DOHH2 (cell line): Measurements from ENCODE around the gene MTHFD2L.

Source experiments
- H3F3A ChIP-seq: fragments of 200-600 bp; sonication (generic), shearing (Covaris generic); 2 replicates; pipeline ENCODE4 v1.6.0; 2016; ENCODE audit warnings: antibody characterized with exemption, mild to moderate bottlenecking; ENCODE audit not compliant: control insufficient read depth, insufficient read depth
- H3K27ac ChIP-seq: fragments of 200-600 bp; sonication (generic); 2 replicates; pipeline ENCODE4 v1.5.1; 2014; ENCODE audit warnings: low read depth, mild to moderate bottlenecking, low read length, moderate library complexity
- H3K27me3 ChIP-seq: fragments of 200-600 bp; sonication (generic); 2 replicates; pipeline ENCODE4 v1.6.1; 2014; ENCODE audit warnings: mild to moderate bottlenecking, low read length, mixed read lengths; ENCODE audit not compliant: control insufficient read depth
- H3K36me3 ChIP-seq: fragments of 200-600 bp; sonication (generic); 2 replicates; pipeline ENCODE4 v1.6.1; 2014; ENCODE audit warnings: mild to moderate bottlenecking, low read length, moderate library complexity, mixed read lengths; ENCODE audit not compliant: control insufficient read depth
- H3K4me1 ChIP-seq: fragments of 200-600 bp; sonication (generic); 2 replicates; pipeline ENCODE4 v1.6.1; 2014; ENCODE audit warnings: mild to moderate bottlenecking, low read length, mixed read lengths; ENCODE audit not compliant: control insufficient read depth
- H3K4me2 ChIP-seq: fragments of 200-600 bp; sonication (generic); 2 replicates; pipeline ENCODE4 v1.6.0; 2014; ENCODE audit warnings: mild to moderate bottlenecking, low read length, moderate library complexity
- H3K4me3 ChIP-seq: fragments of 200-600 bp; sonication (generic); 2 replicates; pipeline ENCODE4 v1.5.1; 2014; ENCODE audit warnings: mild to moderate bottlenecking, low read length, mixed read lengths
- H3K79me2 ChIP-seq: fragments of 200-600 bp; sonication (generic); 2 replicates; pipeline ENCODE4 v1.6.1; 2014; ENCODE audit warnings: mild to moderate bottlenecking, low read length, mixed read lengths; ENCODE audit not compliant: control insufficient read depth
- H3K9me2 ChIP-seq: fragments of 200-600 bp; sonication (generic); replicated peaks from 2 replicates; pipeline ENCODE4 v1.6.1; 2014; ENCODE audit warnings: mild to moderate bottlenecking, low read length, mixed read lengths; ENCODE audit not compliant: control insufficient read depth
- H3K9me3 ChIP-seq: fragments of 200-600 bp; sonication (generic); 2 replicates; pipeline ENCODE4 v1.6.1; 2014; ENCODE audit warnings: antibody characterized with exemption, low read length, mixed read lengths; ENCODE audit not compliant: control insufficient read depth, insufficient read depth
- H4K20me1 ChIP-seq: fragments of 200-600 bp; sonication (generic); 2 replicates; pipeline ENCODE4 v1.6.0; 2014; ENCODE audit warnings: low read depth, mild to moderate bottlenecking, antibody characterized with exemption, low read length, moderate library complexity; ENCODE audit not compliant: control insufficient read depth, insufficient read depth
- EZH2phosphoT487 ChIP-seq: fragments of 200-600 bp; sonication (generic); IDR thresholded peaks from 2 replicates; pipeline ENCODE4 v1.6.1; 2017; ENCODE audit warnings: borderline replicate concordance, mild to moderate bottlenecking, antibody characterized with exemption, low read length, moderate library complexity, mixed read lengths
- TF ChIP-seq, protein P1 (sequence below): fragments of 200-600 bp; sonication (generic); IDR thresholded peaks from one replicate; pipeline ENCODE4 v1.5.1; 2014; ENCODE audit warnings: antibody characterized with exemption, mild to moderate bottlenecking, low read depth, low read length; ENCODE audit not compliant: poor library complexity, severe bottlenecking

The MTHFD2L gene

DNA sequence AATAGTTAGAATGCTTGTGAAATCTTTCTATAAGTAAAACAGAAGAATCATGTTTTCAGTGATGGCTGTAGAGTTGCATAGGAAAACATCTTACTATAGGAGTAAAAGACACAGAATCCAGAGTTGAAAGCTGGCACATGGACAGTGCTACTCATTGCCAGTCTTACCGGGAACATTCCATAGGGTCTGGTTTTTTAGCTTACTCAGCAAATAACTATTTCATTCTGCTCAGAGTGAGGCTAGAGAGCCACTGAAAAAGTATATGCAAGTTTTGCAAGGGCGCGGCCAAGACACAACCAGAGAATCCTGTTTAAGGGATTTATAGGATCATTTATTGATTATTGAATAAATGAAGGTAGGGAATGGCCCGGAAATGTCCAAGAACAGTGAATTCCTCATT, 60.3 kb downstream of the MTHFD2L start:
- Histone ChIP-seq H3K9me2 (no peaks in the 10 kb centered on the region), H3K4me3 (no peak overlapping the region), H3K9me3 (no peaks in the 10 kb centered on the region), H3F3A (no peaks in the 10 kb centered on the region), H3K4me2 (no peak overlapping the region), H4K20me1 (no peaks in the 10 kb centered on the region), H3K79me2 (no peaks in the 10 kb centered on the region), H3K36me3 (no peaks in the 10 kb centered on the region), H3K4me1 (no peaks in the 10 kb centered on the region), H3K27me3 (no peaks in the 10 kb centered on the region), H3K27ac (no peak overlapping the region)
- no peak for TF ChIP-seq EZH2phosphoT487
- TF ChIP-seq, protein P1, sequence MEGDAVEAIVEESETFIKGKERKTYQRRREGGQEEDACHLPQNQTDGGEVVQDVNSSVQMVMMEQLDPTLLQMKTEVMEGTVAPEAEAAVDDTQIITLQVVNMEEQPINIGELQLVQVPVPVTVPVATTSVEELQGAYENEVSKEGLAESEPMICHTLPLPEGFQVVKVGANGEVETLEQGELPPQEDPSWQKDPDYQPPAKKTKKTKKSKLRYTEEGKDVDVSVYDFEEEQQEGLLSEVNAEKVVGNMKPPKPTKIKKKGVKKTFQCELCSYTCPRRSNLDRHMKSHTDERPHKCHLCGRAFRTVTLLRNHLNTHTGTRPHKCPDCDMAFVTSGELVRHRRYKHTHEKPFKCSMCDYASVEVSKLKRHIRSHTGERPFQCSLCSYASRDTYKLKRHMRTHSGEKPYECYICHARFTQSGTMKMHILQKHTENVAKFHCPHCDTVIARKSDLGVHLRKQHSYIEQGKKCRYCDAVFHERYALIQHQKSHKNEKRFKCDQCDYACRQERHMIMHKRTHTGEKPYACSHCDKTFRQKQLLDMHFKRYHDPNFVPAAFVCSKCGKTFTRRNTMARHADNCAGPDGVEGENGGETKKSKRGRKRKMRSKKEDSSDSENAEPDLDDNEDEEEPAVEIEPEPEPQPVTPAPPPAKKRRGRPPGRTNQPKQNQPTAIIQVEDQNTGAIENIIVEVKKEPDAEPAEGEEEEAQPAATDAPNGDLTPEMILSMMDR = no peak

DNA sequence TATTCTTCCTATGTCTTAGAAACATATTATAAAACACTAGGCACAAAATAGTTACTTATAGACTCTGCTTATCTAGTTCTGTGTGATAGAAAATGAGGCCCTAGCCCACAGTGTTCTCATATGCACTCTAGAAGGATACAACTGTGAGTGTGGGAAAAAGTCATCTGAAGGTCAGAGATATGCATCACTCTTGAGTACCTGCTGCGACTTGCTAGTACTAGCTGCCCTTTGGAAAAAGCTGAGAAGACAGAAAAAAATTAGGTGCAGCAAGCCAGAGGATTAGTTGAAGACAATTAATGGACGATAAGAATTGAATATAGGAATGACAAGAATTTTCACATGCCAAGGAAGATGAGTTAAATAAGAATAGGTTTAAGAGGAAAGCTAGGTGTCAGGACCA, 61.3 kb downstream of the MTHFD2L start:
- no peaks in the 10 kb centered on the region for H3K36me3 ChIP-seq
- TF ChIP-seq, protein P1 = no peak
- no peak for TF ChIP-seq EZH2phosphoT487
- no peaks in the 10 kb centered on the region for H3K9me3 ChIP-seq
- H3F3A ChIP-seq = no peaks in the 10 kb centered on the region
- H3K27ac ChIP-seq = no peak overlapping the region
- H3K4me3 ChIP-seq = no peak overlapping the region
- no peaks in the 10 kb centered on the region for H4K20me1 ChIP-seq
- H3K4me2 ChIP-seq = no peak overlapping the region
- H3K27me3 ChIP-seq = no peaks in the 10 kb centered on the region
- H3K4me1 ChIP-seq = no peaks in the 10 kb centered on the region
- no peaks in the 10 kb centered on the region for H3K9me2 ChIP-seq
- no peaks in the 10 kb centered on the region for H3K79me2 ChIP-seq

GRCh38 chr4:74223098-74223497, 65.2 kb downstream of the MTHFD2L start:
- Histone ChIP-seq H3K4me1 (no peaks in the 10 kb centered on the region), H3K27ac (no peak overlapping the region), H3K9me2 (no peaks in the 10 kb centered on the region), H4K20me1 (no peaks in the 10 kb centered on the region), H3K79me2 (no peaks in the 10 kb centered on the region), H3K4me2 (no peak overlapping the region), H3K4me3 (no peak overlapping the region), H3F3A (no peaks in the 10 kb centered on the region), H3K36me3 (no peaks in the 10 kb centered on the region), H3K9me3 (no peaks in the 10 kb centered on the region), H3K27me3 (no peaks in the 10 kb centered on the region)
- no peak for TF ChIP-seq EZH2phosphoT487
- TF ChIP-seq, protein P1 = no peak

- H3K4me3 ChIP-seq = no peak overlapping the region
- H3K36me3 ChIP-seq = no peaks in the 10 kb centered on the region
- no peaks in the 10 kb centered on the region for H3K9me3 ChIP-seq
- H3K9me2 ChIP-seq = no peaks in the 10 kb centered on the region
- TF ChIP-seq, protein P1 = no peak
- TF ChIP-seq EZH2phosphoT487 = no peak
- no peaks in the 10 kb centered on the region for H3K4me1 ChIP-seq
- no peak overlapping the region for H3K27ac ChIP-seq
- no peaks in the 10 kb centered on the region for H3K27me3 ChIP-seq
- no peaks in the 10 kb centered on the region for H3K79me2 ChIP-seq
- no peaks in the 10 kb centered on the region for H4K20me1 ChIP-seq
- H3K4me2 ChIP-seq = no peak overlapping the region
- H3F3A ChIP-seq = no peaks in the 10 kb centered on the region
These were observed 65.9 kb downstream of the MTHFD2L start for GRCh38 chr4:74223801-74224200.
